ENCODE results near the gene KLHL29. TPM values are rescaled to one million over a fixed set of nuclear protein-coding genes. Genes with fewer than 3 reads are reported as not detected.

The KLHL29 gene
- total RNA-seq, 1 donor from 2014 or later = 3.0 TPM

DNA sequence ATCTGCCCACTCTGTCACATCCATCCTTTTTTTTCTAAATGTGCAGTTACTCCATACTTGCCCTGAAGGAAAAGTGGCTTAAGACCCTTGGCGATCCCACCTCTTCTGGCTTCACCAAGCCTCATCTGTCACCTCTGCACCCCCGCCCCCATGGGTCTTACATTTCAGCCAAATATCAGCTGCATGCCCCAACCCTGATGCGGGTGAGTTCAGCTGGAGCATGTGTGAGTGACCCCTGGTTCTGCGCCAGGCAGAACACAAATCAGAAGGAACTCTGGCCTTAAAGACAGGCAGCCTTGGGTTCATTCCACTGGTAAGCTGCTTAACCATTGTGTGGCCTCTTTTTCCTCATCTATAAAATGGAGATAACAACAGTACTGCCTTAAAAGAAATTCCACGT lies 194.7 kb downstream of the KLHL29 start:
- intact Hi-C loops (cut with micrococcal nuclease) = no loop called here
- Mint-ChIP-seq H3K4me3 (ENCODE audit: low read depth) (no peak overlapping the region), H3K9me3 (no peaks in the 10 kb centered on the region), H3K36me3 (ENCODE audit: low read depth) (no peaks in the 10 kb centered on the region), H3K27me3 (ENCODE audit: low read depth) (no peaks in the 10 kb centered on the region), H3K27ac (no peak overlapping the region), H3K4me1 (ENCODE audit: low read depth) (no peaks in the 10 kb centered on the region)
- DNase-seq (ENCODE audit: low spot score) = no peak

DNA sequence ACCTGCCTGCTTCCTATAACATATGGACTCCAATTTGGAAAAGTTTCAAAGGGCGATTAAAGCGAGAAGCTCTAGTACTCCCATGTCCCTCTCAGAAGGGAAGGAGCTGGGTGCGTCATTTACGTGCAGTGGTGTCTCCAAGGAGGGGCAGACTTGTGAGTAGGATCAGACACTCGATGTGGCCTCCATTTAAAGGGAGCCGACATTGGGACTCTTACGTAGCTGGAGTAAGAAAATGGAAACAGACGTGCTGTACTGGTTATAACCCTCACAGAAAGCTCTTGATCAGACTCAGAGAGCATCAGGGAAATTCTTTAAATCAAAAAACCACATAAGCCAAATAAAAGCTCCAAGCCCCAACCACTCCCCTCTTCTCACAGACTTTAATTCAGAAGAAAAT lies 198.5 kb downstream of the KLHL29 start:
- intact Hi-C loops (cut with micrococcal nuclease) = no loop called here
- DNase-seq (ENCODE audit: low spot score) = no peak
- Mint-ChIP-seq H3K4me1 (ENCODE audit: low read depth) (no peaks in the 10 kb centered on the region), H3K27ac (no peak overlapping the region), H3K27me3 (ENCODE audit: low read depth) (no peaks in the 10 kb centered on the region), H3K4me3 (ENCODE audit: low read depth) (no peak overlapping the region), H3K9me3 (no peaks in the 10 kb centered on the region), H3K36me3 (ENCODE audit: low read depth) (no peaks in the 10 kb centered on the region)

DNA sequence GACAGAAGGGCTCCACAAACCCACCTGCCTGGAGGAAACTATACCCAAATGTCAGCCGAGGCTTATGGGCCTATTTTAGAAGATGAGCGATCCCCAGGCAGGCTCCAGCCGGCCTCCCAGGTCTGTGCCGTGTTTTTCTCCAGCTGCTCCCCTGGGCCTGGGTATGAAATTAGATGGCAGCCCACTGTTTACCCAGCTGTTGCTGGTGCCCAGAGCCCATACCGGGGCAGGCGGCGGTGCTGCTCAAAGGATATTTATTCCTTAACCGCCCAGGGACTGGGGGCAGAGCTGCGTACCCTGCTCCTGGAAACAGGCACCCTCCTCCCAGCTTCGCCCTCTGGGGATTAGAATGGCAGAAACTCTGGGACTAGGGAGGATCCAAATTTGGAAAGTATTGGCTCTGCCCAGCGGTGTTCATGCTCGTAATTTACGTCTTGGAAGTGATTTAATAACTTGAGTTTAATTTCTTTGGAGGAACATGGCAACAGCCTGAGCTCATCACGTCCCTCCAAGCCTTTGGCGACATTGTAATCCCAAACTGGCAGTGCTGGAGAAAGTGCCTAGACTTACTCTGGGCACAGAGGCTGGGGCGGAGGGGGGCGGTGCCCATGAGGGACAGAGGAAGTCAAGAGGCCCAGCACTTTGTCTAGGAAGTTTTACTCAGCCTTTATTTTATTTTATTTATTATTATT lies 199.2 kb downstream of the KLHL29 start:
- no peak overlapping the region for H3K4me3 Mint-ChIP-seq (ENCODE audit: low read depth)
- H3K9me3 Mint-ChIP-seq = no peaks in the 10 kb centered on the region
- H3K36me3 Mint-ChIP-seq (ENCODE audit: low read depth) = no peaks in the 10 kb centered on the region
- no peaks in the 10 kb centered on the region for H3K27me3 Mint-ChIP-seq (ENCODE audit: low read depth)
- no peak for DNase-seq (ENCODE audit: low spot score)
- H3K4me1 Mint-ChIP-seq (ENCODE audit: low read depth) = no peaks in the 10 kb centered on the region
- H3K27ac Mint-ChIP-seq = no peak overlapping the region
- intact Hi-C loops (cut with micrococcal nuclease) = no loop called here

DNA sequence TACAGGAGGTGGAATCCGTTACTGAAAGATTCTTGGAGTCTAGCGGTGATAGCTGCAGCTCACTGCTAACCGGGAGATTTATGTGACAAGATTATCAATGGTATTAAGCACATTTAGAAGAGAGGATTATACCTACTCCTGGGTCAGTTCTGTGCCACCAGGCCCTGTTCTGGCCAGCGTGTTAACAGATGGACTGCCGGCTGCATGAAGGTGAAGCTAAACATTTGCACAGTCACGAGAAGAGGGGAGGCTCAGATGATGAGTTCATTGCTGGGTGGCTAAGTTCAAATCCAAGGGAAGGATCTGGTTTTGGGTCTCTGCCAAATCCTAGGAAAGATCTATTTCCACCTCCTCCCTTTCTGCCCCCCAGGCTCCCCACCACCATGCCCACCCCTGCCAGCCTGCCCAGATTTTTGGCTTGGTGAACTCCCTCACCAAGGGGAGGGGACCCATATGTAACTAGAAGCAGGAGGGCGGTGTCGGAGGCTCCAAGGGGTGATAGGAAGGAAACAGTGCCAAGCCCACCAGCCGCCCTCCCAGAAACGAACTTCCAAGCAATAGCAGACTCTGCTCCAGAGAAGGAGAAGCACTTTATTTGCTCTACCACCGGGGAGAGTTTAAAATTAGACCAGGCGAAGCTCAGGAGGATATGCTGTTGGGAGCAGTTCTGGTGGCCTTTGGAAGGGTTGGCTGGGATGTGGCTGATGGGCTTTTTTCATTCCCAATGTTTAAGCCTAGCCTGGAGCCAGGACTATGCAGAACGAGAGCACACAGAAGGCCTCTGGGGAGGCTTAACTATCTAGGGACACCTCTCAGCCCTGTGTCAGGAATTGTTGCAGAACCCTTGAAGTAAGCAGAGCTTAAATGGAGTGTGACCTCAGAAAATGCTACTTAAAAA lies 200.5 kb downstream of the KLHL29 start:
- Mint-ChIP-seq H3K36me3 (ENCODE audit: low read depth) (no peaks in the 10 kb centered on the region), H3K27me3 (ENCODE audit: low read depth) (no peaks in the 10 kb centered on the region)
- intact Hi-C loops (cut with micrococcal nuclease) = no loop called here

DNA sequence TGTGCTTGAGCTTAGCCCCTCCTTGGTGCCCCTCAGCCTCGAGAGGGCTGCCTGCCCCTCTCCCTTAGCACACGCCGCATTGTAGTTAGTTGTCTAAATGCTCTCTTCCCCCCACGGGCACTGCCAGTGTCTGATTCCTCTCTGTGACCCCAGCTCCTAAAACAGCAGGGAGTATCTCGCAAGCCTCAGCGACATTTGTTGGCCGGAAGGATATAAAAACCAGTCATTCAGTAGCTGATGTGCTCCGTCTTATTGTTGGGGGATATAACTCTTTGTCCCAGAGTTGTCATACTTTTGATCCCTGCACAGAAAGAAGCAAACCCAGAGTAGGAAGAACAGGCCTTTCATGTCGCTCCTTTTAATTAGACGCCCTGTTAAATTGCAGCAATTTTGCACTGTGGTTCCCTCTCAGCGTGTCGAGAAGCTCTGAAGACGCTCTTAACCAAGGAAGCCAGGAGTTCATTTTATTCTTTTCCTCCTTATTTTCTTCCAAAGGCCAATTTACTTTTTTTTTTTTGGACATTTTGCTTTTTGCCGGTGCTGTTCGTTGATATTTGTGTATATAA lies 201.8 kb downstream of the KLHL29 start:
- Mint-ChIP-seq H3K4me3 (ENCODE audit: low read depth) (no peak overlapping the region), H3K27ac (no peak overlapping the region), H3K36me3 (ENCODE audit: low read depth) (no peaks in the 10 kb centered on the region), H3K4me1 (ENCODE audit: low read depth) (no peaks in the 10 kb centered on the region), H3K9me3 (no peaks in the 10 kb centered on the region), H3K27me3 (ENCODE audit: low read depth) (no peaks in the 10 kb centered on the region)
- intact Hi-C loops (cut with micrococcal nuclease) = no loop called here
- DNase-seq (ENCODE audit: low spot score) = no peak

More for the DNA sequence above, 200.5 kb downstream of the KLHL29 start:
- DNase-seq (ENCODE audit: low spot score) = no peak
- H3K9me3 Mint-ChIP-seq = no peaks in the 10 kb centered on the region
- H3K27ac Mint-ChIP-seq = no peak overlapping the region
- H3K4me1 Mint-ChIP-seq (ENCODE audit: low read depth) = no peaks in the 10 kb centered on the region
- H3K4me3 Mint-ChIP-seq (ENCODE audit: low read depth) = no peak overlapping the region

DNA sequence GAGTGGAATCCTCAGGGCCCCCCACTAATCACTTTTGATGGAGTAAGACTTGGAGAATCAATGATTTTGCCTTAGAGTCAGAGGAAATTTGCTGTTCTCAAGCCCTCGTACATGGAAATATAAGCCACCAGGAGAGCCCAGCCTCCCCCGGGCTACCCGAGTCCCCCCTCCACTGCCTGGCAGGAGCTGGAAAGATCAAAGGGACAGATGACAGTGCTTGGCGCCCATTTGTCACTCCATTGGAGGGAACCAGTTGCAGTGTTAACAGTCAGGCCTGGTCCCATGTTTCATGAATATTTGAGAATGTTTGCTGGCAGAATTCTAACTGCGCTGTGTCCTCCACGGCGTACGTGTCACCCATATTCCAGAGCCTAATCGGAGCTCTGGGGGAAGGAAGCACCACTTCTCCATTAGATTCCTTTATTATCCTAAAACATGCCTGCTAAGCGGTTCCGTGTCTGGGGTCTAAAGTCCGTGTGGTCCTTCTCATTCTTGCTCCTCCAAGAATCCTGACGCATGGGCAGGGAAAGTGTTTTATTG lies 202.4 kb downstream of the KLHL29 start:
- Mint-ChIP-seq H3K27ac (no peak overlapping the region), H3K4me1 (ENCODE audit: low read depth) (no peaks in the 10 kb centered on the region), H3K27me3 (ENCODE audit: low read depth) (no peaks in the 10 kb centered on the region), H3K4me3 (ENCODE audit: low read depth) (no peak overlapping the region), H3K36me3 (ENCODE audit: low read depth) (no peaks in the 10 kb centered on the region), H3K9me3 (no peaks in the 10 kb centered on the region)
- intact Hi-C loops (cut with micrococcal nuclease) = no loop called here
- DNase-seq (ENCODE audit: low spot score) = no peak

DNA sequence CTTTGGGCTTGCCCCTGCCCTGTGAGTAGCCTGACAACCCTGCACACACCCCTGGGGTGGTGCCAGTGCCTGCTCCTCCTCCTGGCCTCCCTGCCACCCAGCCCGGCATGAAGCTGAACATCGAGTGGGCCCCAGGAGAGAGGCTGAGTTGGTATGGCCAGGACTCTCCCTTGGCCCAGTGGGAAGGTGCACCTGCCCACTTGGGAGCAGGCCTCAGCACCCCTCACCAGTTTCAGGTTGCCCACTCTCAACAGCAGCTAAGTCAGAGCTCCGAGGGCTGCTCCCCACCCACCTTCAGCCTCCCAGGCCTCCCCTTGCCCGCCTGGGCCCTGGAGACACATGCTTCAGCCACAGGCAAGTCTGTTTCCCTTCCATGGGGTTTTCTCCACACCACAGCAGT lies 203.1 kb downstream of the KLHL29 start:
- no peaks in the 10 kb centered on the region for H3K9me3 Mint-ChIP-seq
- H3K36me3 Mint-ChIP-seq (ENCODE audit: low read depth) = no peaks in the 10 kb centered on the region
- DNase-seq (ENCODE audit: low spot score) = no peak
- H3K4me3 Mint-ChIP-seq (ENCODE audit: low read depth) = no peak overlapping the region
- intact Hi-C loops (cut with micrococcal nuclease) = no loop called here
- H3K27ac Mint-ChIP-seq = no peak overlapping the region
- no peaks in the 10 kb centered on the region for H3K27me3 Mint-ChIP-seq (ENCODE audit: low read depth)
- no peaks in the 10 kb centered on the region for H3K4me1 Mint-ChIP-seq (ENCODE audit: low read depth)

DNA sequence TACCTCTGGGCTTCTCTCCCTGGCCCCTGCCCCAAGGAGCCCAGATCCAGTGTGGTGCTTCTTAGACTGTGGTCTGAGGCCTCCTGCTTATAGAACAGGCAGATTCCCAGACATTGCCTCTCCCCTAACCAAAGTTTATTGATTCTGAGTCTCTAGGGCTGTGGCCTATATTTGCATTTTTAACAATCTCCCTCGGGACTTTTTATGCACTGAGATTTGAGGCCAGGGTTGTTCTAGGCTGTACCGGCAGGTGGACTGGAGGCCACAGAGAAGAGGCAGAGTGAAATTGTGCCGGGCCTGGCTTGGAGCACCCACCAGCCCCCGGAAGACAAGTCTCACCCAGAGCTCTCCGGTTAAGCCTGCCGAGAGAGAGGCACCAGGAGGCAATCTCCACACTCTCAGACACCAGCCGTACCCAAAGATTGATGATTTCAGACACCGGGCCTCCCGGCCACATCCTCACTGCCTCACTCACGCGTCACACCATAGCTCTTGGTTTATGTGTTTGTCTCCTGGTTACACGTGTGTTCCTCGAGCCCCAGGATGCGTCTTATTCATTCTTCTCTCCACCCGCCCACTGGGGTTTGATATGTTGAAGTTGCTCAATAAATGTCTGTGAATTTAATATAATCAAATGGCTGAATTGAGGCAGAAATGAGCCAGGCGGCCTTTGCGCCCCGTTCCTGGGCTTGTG lies 203.7 kb downstream of the KLHL29 start:
- no peak overlapping the region for H3K4me3 Mint-ChIP-seq (ENCODE audit: low read depth)
- H3K9me3 Mint-ChIP-seq = no peaks in the 10 kb centered on the region
- no peaks in the 10 kb centered on the region for H3K36me3 Mint-ChIP-seq (ENCODE audit: low read depth)
- no peaks in the 10 kb centered on the region for H3K27me3 Mint-ChIP-seq (ENCODE audit: low read depth)
- intact Hi-C loops (cut with micrococcal nuclease) = no loop called here
- no peaks in the 10 kb centered on the region for H3K4me1 Mint-ChIP-seq (ENCODE audit: low read depth)
- DNase-seq (ENCODE audit: low spot score) = no peak
- H3K27ac Mint-ChIP-seq = no peak overlapping the region

DNA sequence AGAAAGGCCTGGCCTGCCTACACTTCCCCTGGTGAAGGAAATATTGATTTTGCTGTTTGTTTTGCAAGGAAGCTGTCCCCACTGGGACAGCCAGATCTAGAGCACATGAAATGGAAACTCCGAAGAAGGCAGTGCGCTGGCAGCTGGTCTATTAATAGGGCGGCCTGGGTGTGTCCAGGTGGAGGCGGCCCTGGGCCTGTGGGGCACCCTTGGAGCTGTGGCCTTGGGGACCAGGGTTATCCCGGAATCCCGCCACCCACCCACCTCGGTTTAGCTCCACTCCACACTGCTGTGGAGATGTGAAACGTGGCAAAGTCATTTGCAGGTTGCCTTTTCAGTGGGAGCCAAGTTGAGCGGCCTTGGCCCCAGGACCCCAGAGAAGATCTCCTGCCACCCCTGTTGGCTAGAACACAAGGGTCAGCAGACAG lies 204.3 kb downstream of the KLHL29 start:
- no peak overlapping the region for H3K27ac Mint-ChIP-seq
- H3K4me3 Mint-ChIP-seq (ENCODE audit: low read depth) = no peak overlapping the region
- intact Hi-C loops (cut with micrococcal nuclease) = no loop called here

DNA sequence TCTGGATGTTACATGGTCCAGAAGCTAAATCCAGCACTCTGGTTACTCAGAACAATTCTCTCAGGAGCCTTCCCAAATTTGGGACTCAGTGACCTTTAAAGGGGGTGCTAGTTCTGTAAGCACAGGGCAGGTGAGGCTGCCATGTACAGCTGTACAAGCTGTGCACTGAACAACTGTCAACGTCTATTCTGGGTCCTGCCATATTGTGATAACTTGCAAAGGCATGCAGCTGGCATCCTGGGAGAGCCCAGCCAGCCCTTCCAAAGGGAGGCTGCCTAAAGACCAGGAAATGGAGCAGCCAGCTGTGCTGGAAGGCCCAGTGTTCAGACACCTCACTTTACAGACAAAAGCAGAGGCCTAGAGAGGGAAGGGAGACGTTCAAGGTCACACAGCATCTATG lies 204.8 kb downstream of the KLHL29 start:
- H3K4me1 Mint-ChIP-seq (ENCODE audit: low read depth) = no peaks in the 10 kb centered on the region
- no peak overlapping the region for H3K27ac Mint-ChIP-seq
- no peaks in the 10 kb centered on the region for H3K9me3 Mint-ChIP-seq
- intact Hi-C loops (cut with micrococcal nuclease) = no loop called here
- DNase-seq (ENCODE audit: low spot score) = no peak
- H3K36me3 Mint-ChIP-seq (ENCODE audit: low read depth) = no peaks in the 10 kb centered on the region
- H3K27me3 Mint-ChIP-seq (ENCODE audit: low read depth) = no peaks in the 10 kb centered on the region
- H3K4me3 Mint-ChIP-seq (ENCODE audit: low read depth) = no peak overlapping the region

More for the DNA sequence above, 204.3 kb downstream of the KLHL29 start:
- Mint-ChIP-seq H3K4me1 (ENCODE audit: low read depth) (no peaks in the 10 kb centered on the region), H3K27me3 (ENCODE audit: low read depth) (no peaks in the 10 kb centered on the region), H3K36me3 (ENCODE audit: low read depth) (no peaks in the 10 kb centered on the region), H3K9me3 (no peaks in the 10 kb centered on the region)
- DNase-seq (ENCODE audit: low spot score) = no peak

DNA sequence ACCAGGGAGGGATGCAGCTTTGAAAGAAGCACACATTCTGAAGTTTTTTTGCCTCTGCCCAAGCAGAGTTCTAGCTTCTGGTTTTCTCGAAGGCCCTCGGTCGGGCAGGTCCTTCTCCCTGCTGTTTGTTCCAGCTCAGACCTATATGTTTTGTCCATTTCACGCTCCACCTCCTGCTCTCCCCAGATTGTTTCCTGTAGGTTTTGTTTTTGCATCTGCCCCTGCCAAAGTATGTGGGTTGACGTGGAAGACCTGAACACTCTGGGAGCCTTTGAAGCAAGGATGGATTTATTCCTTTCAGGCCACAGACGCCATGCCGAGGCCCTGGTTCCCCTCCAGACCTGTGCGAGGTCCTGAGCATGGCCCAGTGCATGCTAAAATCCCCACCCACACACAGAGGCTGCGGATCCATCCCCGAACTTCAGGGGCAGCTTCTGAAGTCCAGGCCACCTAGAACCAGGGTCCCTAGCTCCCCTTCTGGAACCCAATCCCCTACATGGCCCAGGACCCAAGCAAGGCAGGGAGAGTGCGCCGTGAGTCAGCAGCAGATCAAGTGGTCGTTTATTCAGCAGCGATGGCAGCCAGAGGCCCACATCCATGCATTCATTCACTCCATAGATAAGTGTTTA lies 205.4 kb downstream of the KLHL29 start:
- intact Hi-C loops (cut with micrococcal nuclease) = no loop called here
- H3K27ac Mint-ChIP-seq = no peak overlapping the region
- DNase-seq (ENCODE audit: low spot score) = no peak
- no peaks in the 10 kb centered on the region for H3K9me3 Mint-ChIP-seq
- H3K27me3 Mint-ChIP-seq (ENCODE audit: low read depth) = no peaks in the 10 kb centered on the region
- H3K36me3 Mint-ChIP-seq (ENCODE audit: low read depth) = no peaks in the 10 kb centered on the region
- no peak overlapping the region for H3K4me3 Mint-ChIP-seq (ENCODE audit: low read depth)
- H3K4me1 Mint-ChIP-seq (ENCODE audit: low read depth) = no peaks in the 10 kb centered on the region

DNA sequence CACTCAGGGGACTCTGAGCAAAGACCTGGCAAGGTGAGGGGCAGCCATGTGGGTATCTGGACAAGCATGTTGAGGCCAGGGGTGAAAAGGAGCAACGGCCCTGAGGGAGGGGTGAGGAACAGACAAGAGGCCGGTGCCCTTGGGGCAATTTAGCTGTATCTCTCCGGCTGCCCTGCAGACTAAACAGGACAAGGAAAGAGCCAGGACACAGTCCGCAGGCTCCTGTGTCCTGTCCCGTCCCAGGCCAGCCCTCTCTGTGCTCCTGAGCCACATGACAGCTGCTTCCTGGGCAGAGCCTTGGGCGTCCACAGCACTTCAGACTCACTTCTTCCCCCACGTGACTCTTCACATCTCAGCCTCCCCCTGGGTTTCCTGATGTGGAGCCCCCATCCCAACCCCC lies 206.1 kb downstream of the KLHL29 start:
- H3K27me3 Mint-ChIP-seq (ENCODE audit: low read depth) = no peaks in the 10 kb centered on the region
- no peaks in the 10 kb centered on the region for H3K4me1 Mint-ChIP-seq (ENCODE audit: low read depth)
- H3K4me3 Mint-ChIP-seq (ENCODE audit: low read depth) = no peak overlapping the region

More for the DNA sequence above, 206.1 kb downstream of the KLHL29 start:
- no peak overlapping the region for H3K27ac Mint-ChIP-seq
- no peaks in the 10 kb centered on the region for H3K36me3 Mint-ChIP-seq (ENCODE audit: low read depth)
- intact Hi-C loops (cut with micrococcal nuclease) = no loop called here
- no peak for DNase-seq (ENCODE audit: low spot score)
- H3K9me3 Mint-ChIP-seq = no peaks in the 10 kb centered on the region
